GM18505 (cell line): ENCODE measurements around the gene FBRSL1.

Source experiments
- ATAC-seq: cut with Tn5 transposase; IDR thresholded peaks from one replicate; pipeline ENCODE4 v1.9.1; 2021; ENCODE audit not compliant: unreplicated experiment
- POLR2A ChIP-seq: IDR thresholded peaks from 4 replicates; pipeline ENCODE4 v1.6.1; 2011; ENCODE audit warnings: borderline replicate concordance; ENCODE audit not compliant: insufficient read depth, insufficient read length; ENCODE audit errors: extremely low read depth

The FBRSL1 gene

DNA sequence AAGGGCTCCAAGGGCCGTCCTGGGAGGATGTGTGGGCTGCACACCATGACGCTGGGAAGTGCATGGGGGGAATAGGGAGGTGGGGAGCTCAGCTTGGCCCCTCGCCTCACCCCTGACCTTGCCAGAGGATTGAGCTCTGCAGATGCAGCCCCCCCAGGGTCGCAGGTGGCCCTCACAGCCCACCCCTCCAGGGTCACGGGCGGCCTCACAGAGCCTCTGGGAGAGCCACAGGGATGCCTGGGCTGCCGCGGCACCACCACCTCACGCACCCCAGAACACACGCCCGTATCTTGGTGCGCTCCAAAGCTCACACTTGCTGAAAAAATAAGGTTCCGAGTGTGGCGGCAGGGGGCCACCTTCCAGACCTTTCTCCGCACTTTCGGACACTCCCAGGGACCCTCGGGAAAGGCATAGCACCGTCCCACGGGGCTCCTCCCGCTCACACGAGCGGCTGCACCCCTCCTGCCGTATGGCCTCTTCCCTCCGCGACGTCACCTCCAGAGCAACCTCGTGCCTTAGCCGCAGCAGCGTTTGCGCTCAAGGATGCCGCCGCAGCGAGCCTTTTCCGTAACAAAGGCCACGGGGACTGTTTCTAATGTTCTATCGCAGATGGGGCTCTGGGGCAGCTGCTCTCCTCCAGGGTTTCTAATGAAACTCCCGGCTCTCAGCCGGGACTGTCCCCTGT is 9.9 kb upstream of the FBRSL1 start:
- no peak for TF ChIP-seq POLR2A

DNA sequence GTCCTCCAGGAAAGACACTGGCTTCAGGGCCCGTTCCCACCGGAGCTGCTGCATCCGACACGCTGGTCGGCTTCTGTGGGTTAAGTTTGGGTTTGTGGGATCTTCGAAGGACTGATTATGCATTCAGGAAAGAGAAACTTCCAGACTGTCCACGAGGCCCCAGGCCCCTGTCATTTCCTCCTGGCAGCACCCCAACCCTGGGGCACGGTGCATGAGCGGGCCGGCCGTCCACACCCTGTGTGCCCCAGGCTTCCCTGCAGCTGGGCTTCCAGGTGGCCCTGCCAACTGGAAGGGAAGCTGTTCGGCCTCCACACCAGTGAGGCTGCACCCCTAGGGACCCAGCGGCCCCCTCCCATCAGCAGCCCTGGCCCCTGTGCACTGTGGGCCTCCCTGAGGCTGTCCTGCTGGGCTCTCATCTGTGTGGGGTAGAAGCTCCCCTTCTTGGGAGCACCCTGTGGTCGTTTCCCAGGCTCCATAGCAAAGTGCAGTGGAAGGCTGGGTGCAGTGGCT is 9.3 kb upstream of the FBRSL1 start:
- TF ChIP-seq POLR2A, result no peak
- ATAC-seq, result no peak

More for the DNA sequence above, 9.9 kb upstream of the FBRSL1 start:
- ATAC-seq, result no peak

DNA sequence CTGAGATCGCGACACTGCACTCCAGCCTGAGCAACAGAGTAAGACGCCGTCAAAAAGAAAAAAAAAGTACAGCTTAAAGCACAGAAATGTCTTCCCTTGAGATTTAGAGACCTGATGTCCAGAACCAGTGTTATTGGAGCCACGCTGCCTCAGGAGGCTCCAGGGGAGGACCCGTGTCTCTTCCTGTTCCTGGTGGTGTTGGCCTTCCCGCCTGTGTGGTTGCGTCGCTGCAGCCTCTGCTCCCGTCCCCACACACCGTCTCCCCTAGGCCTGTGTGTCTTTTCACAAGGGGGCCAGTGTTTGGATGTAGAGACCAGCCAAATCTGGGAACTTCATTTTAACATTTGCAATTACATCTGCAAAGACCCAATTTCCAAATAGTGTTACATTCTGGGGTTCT is 8.6 kb upstream of the FBRSL1 start:
- no peak for ATAC-seq
- TF ChIP-seq POLR2A, result no peak

DNA sequence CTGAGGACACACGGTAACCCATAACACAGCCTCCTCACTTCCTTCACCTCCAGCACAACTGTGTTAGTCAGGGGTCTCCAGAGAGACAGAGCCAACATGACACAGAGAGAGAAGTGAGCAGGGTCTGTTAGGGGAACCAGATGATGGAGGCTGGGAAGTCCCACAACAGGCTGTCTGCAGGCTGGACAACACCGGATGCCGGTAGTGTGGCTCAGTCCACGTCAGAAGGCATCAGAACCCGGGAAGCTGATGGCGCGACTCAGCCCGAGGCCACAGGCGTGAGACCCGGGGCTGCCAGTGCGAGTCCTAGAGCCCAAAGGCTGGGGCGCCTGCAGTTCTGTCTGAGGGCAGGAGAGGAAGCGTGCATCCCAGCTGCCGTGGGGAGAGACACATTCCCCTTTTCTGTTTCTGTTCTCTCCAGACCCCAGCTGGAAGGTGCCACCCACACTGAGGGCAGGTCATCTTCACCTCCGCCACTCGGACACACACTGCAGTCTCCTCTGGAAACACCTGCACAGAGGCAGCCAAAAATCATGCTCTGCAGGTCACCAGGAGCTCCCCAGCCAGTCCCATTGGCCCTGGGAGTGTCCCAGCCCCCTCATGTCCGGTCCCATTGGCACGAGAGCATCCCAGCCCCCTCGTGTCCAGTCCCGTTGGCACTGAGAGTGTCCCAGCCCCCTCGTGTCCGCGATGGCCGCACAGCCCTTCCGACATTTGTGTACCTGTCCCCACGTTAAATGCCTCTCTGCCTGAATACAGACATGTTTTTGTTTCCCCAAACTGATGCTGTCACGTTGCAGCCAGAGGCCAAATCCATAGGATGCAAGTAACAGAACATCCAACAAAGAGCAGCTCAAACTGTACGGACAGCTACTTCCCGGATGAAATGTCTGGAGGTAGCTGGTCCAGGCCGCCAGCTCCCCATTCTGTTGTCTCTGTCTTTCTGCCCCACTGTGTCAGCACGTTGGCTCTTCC is 7.9 kb upstream of the FBRSL1 start:
- TF ChIP-seq POLR2A, result no peak
- no peak for ATAC-seq

- ATAC-seq, result no peak
- no peak for TF ChIP-seq POLR2A
These were observed 7.2 kb upstream of the FBRSL1 start for GRCh38 chr12:132482771-132483170.

- TF ChIP-seq POLR2A, result no peak
- ATAC-seq, result no peak
These were observed 6.7 kb upstream of the FBRSL1 start for GRCh38 chr12:132483208-132483607.

GRCh38 chr12:132483612-132484011 is 6.3 kb upstream of the FBRSL1 start:
- ATAC-seq, result no peak
- TF ChIP-seq POLR2A, result no peak

- TF ChIP-seq POLR2A, result no peak
- no peak for ATAC-seq
These were observed 5.6 kb upstream of the FBRSL1 start for GRCh38 chr12:132484183-132484890.

DNA sequence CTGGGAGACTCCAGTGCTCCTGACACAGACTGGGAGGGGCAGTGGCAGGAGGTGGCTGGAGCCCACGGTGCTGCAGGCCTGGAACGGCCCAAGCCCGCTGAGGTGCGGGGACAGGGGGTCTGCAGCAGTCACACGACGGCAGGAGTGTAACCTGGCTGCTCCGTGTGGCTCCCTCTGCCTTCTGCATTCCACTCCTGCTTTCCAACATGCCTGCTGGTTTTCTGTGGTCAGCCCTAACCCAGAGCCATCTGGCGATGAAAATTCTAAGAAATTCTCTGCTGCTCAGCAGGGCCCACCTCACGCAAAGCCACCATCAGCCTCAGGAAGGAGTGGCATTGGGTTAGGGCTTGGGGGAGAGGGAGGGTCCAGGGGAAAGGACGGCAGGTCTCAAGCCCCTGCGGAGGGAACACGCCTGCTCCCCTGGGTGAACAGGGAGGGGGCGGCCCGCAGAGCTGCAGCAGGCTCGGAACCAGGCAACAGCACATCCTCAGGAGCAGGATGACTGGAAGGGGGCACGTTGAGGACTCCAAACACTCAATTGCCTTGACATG is 5.0 kb upstream of the FBRSL1 start:
- no peak for TF ChIP-seq POLR2A

GRCh38 chr12:132485619-132486018 is 4.3 kb upstream of the FBRSL1 start:
- ATAC-seq, result no peak
- TF ChIP-seq POLR2A, result no peak

More for the DNA sequence above, 5.0 kb upstream of the FBRSL1 start:
- no peak for ATAC-seq

DNA sequence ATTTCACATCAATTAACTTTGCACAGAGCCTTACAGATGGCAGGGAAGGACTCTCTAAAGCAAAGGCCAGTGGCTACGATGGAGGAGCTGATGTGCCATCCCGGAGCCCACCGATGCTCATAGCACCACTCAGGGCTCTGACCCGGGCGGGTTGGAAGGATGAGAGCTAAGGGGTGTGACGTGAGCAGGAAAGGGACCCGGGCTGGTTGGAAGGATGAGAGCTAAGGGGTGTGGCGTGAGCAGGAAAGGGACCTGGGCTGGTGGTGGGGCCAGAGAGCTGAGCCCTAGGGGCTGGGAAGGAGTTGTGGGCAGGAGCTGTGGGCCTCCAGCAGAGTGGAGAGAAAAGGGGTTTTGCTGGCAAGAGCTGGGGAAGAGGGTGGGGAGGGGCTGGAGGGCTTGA is 3.8 kb upstream of the FBRSL1 start:
- TF ChIP-seq POLR2A, result no peak

GRCh38 chr12:132486576-132486975 is 3.4 kb upstream of the FBRSL1 start:
- ATAC-seq, result no peak
- no peak for TF ChIP-seq POLR2A

More for the DNA sequence above, 3.8 kb upstream of the FBRSL1 start:
- ATAC-seq, result no peak

GRCh38 chr12:132487311-132487741 is 2.6 kb upstream of the FBRSL1 start:
- TF ChIP-seq POLR2A, result no peak

More at GRCh38 chr12:132487311-132487741, 2.6 kb upstream of the FBRSL1 start:
- no peak for ATAC-seq
